Heart left ventricle (tissue), 16 donors: ENCODE measurements around the gene NR1D1. TPM values are rescaled to one million over a fixed set of nuclear protein-coding genes. Genes with fewer than 3 reads are reported as not detected.

Experiments
- ATAC-seq, 4 donors: fragments of 200-7000 bp; cut with Tn5 transposase; one replicate each; pipeline ENCODE4 v1.9.1; 2020 to 2022; ENCODE audit warnings: moderate library complexity in 4 of 4, mild to moderate bottlenecking in 3 of 4, moderate number of reproducible peaks in 1 of 4
- DNase-seq, 5 donors: peaks; one replicate each; pipeline ENCODE4 v3.0.0-alpha.2; 2020
- H3K27ac ChIP-seq, 12 donors: fragments of 200-600 bp; sonication (generic) in 4 of 12; one replicate each; pipeline versions ENCODE4 v1.5.0 to v1.8.0; 2016 to 2022; ENCODE audit warnings: mild to moderate bottlenecking in 2 of 12
- H3K27me3 ChIP-seq, 9 donors: fragments of 200-600 bp; sonication (generic) in 2 of 9; one replicate each; pipeline versions ENCODE4 v1.5.1 to v1.8.0; 2016 to 2022; ENCODE audit warnings: mild to moderate bottlenecking in 3 of 9
- H3K36me3 ChIP-seq, 9 donors: fragments of 200-600 bp; sonication (generic) in 2 of 9; one replicate each; pipeline versions ENCODE4 v1.5.0 to v1.8.0; 2018 to 2022; ENCODE audit warnings: mild to moderate bottlenecking in 2 of 9
- H3K4me1 ChIP-seq, 12 donors: fragments of 200-600 bp; sonication (generic) in 4 of 12; one replicate each; pipeline versions ENCODE4 v1.5.0 to v1.8.0; 2016 to 2022; ENCODE audit warnings: mild to moderate bottlenecking in 3 of 12
- H3K4me3 ChIP-seq, 12 donors: fragments of 200-600 bp; sonication (generic) in 4 of 12; one replicate each; pipeline versions ENCODE4 v1.5.0 to v1.8.0; 2017 to 2022; ENCODE audit warnings: mild to moderate bottlenecking in 9 of 12, moderate library complexity in 4 of 12
- H3K9me3 ChIP-seq, 12 donors: fragments of 200-600 bp; sonication (generic) in 4 of 12; one replicate each; pipeline versions ENCODE4 v1.5.0 to v1.8.0; 2016 to 2022; ENCODE audit warnings: mild to moderate bottlenecking in 1 of 12
- CTCF ChIP-seq, 12 donors: fragments of 200-600 bp; sonication (generic) in 4 of 12; IDR thresholded peaks; one replicate each; pipeline versions ENCODE4 v1.5.0 to v1.8.0; 2018 to 2022; ENCODE audit warnings: antibody characterized with exemption in 12 of 12, mild to moderate bottlenecking in 5 of 12
- POLR2A ChIP-seq, 2 donors: fragments of 450-650 bp; IDR thresholded peaks; one replicate each; pipeline ENCODE4 v1.6.1; 2017; ENCODE audit warnings: antibody characterized with exemption in 2 of 2, mild to moderate bottlenecking in 2 of 2, moderate library complexity in 2 of 2
- WGBS, 4 donors: extraction: QIAGEN DNeasy Blood & Tissue Kit in 2 of 4; methylation state at CpG; one replicate each; pipeline versions ENCODE4 v1.1.5 to v1.1.7; 2013 to 2018; 5-methylcytosine and 5-hydroxymethylcytosine counted together
- intact Hi-C, 10 donors: fragments of 100-400 bp; cut with DNase I; formaldehyde crosslinking; loops; one replicate each; pipeline versions ENCODE4 v1.11.1 to v1.14.2; 2022
- polyA plus RNA-seq, 2 donors: library from polyadenylated mRNA; stranded (reverse); fragments of 200-250 nt; gene quantifications; one replicate each; pipeline ENCODE4 v1.2.3, GENCODE V29; 2013
- total RNA-seq, 9 donors: library from RNA; depleted of rRNA in 2 of 9; stranded (reverse); fragments of >200 nt in 2 of 9; fragmentation: NEBNext Ultra II Directional in 3 of 9; extraction: Animal tissue kit (Norgen Biotek cat#: 25700) in 3 of 9; gene quantifications; one replicate each; pipeline versions ENCODE4 v1.1.0 to v1.2.4, GENCODE V29; 2016 to 2023
- donor health status: ischemic (EF 13 %, LVEDD 7.1; RV severe dilation, severe dysfunction).
- donor health status: healthy with polysubstance abuse.
- donor health status: DM: no; HTN: yes; CAD: no.
- donor health status: DM: no; HTN: no; CAD: no.
- donor health status: ischemic (EF 25% LVEDD 6.9; RV normal size, moderate dysfunction).
- donor health status: ischemic (EF 25% LVEDD 5.7; RV mildly dilated, moderate dysfunction).
- donor health status: healthy.
- donor health status: DM: yes; HTN: yes; CAD: no.
- donor health status: ischemic (EF 35%, LVEDD 5.7; RV mildly dilated, moderate dysfunction).
- donor health status: nonischemic (EF 11% LVEDD 7.7; RV severe dilation, severe dysfunction).
- donor health status: DM: yes; HTN: yes; CAD: no.
- donor health status: PGD.
- donor health status: ischemic (EF 29% LVEDD 5.4; RV normal size, mild dysfunction).
- donor health status: nonischemic (EF 23%, LVEDD 6.1; RV moderate dilation, normal function).

The NR1D1 gene
- total and polyA plus RNA-seq, 11 donors, result 5.8 to 36.1 (median 20.2) TPM

GRCh38 chr17:40139566-40140058 is 39.2 kb upstream of the NR1D1 start:
- DNase-seq (peak in 1 of 5 donors; percentile 20), ATAC-seq (peak in 3 of 4 donors; percentile 1 to 3 (median 1))
- H3K27me3 ChIP-seq, result no peaks in the 10 kb centered on the region
- H3K27ac ChIP-seq, result peak overlapping the region; percentile 89 to 99 (median 98)
- H3K4me1 ChIP-seq, result peaks cover 3 to 27% (median 22%) of the 10 kb centered on the region in 12 donors
- TF ChIP-seq POLR2A (IDR thresholded peaks at IDR 0.05) (no peak), CTCF (IDR thresholded peaks at IDR 0.05) (no peak)
- peaks cover 0 to 70% (median 61%) of the 10 kb centered on the region in 9 donors for H3K36me3 ChIP-seq
- intact Hi-C loops, result loop anchor here in 6 of 10 donors (1.0 to 10.0 kb wide), 3 partner anchors 16 to 495 kb away; no protein-coding TSS in a partner anchor
- peak overlapping the region; percentile 45 to 91 (median 79) for H3K4me3 ChIP-seq
- 15 to 21% (median 19%) methylated on average over 14 of the region's 14 CpGs for WGBS, 4 donors
- no peaks in the 10 kb centered on the region for H3K9me3 ChIP-seq

GRCh38 chr17:40135817-40136216 is 35.4 kb upstream of the NR1D1 start:
- intact Hi-C loops, result loop anchor here in 1 of 10 donors (10.0 kb wide), 1 partner anchor 499 kb away; no protein-coding TSS in a partner anchor
- Histone ChIP-seq H3K4me3 (no peak overlapping the region), H3K36me3 (peaks cover 0 to 73% (median 64%) of the 10 kb centered on the region in 9 donors), H3K4me1 (peaks cover 0 to 16% (median 10%) of the 10 kb centered on the region in 12 donors), H3K27me3 (no peaks in the 10 kb centered on the region), H3K27ac (peak overlapping the region in 1 of 12 donors; percentile 13), H3K9me3 (no peaks in the 10 kb centered on the region)
- WGBS, 4 donors, result 94 to 96% (median 94%) methylated on average over 3 of the region's 3 CpGs
- DNase-seq (no peak), ATAC-seq (no peak)
- TF ChIP-seq POLR2A (IDR thresholded peaks at IDR 0.05), result no peak
- TF ChIP-seq CTCF (IDR thresholded peaks at IDR 0.05), result no peak

GRCh38 chr17:40134184-40134583 is 33.8 kb upstream of the NR1D1 start:
- WGBS, 4 donors, result 48 to 56% (median 54%) methylated on average over 7 of the region's 7 CpGs
- peaks cover 1 to 89% (median 81%) of the 10 kb centered on the region in 9 donors for H3K36me3 ChIP-seq
- H3K27me3 ChIP-seq, result no peaks in the 10 kb centered on the region
- ATAC-seq (no peak), DNase-seq (no peak)
- TF ChIP-seq POLR2A (IDR thresholded peaks at IDR 0.05), result no peak
- TF ChIP-seq CTCF (IDR thresholded peaks at IDR 0.05), result no peak
- H3K27ac ChIP-seq, result peak overlapping the region in 1 of 12 donors; percentile 28
- peaks cover 0 to 20% (median 4%) of the 10 kb centered on the region in 12 donors for H3K4me1 ChIP-seq
- intact Hi-C loops, result loop anchor here in 1 of 10 donors (10.0 kb wide), 1 partner anchor 501 kb away; no protein-coding TSS in a partner anchor
- no peak overlapping the region for H3K4me3 ChIP-seq
- no peaks in the 10 kb centered on the region for H3K9me3 ChIP-seq

- intact Hi-C loops, result loop anchor here in 1 of 10 donors (10.0 kb wide), 1 partner anchor 504 kb away; no protein-coding TSS in a partner anchor
- no peaks in the 10 kb centered on the region for H3K9me3 ChIP-seq
- DNase-seq, result peak in 2 of 5 donors; percentile 18 to 32
- H3K4me1 ChIP-seq, result peaks cover 0 to 16% (median under 1%) of the 10 kb centered on the region in 12 donors
- WGBS, 4 donors, result 83 to 87% (median 86%) methylated on average over 7 of the region's 7 CpGs
- no peak for TF ChIP-seq POLR2A (IDR thresholded peaks at IDR 0.05)
- TF ChIP-seq CTCF (IDR thresholded peaks at IDR 0.05), result no peak
- no peak overlapping the region for H3K4me3 ChIP-seq
- peak overlapping the region in 2 of 12 donors; percentile 44 to 63 for H3K27ac ChIP-seq
- H3K36me3 ChIP-seq, result peaks cover 2 to 100% (median 97%) of the 10 kb centered on the region in 9 donors
- ATAC-seq, result peak in 3 of 4 donors; percentile 50 to 70 (median 58)
- H3K27me3 ChIP-seq, result no peaks in the 10 kb centered on the region
Observed at GRCh38 chr17:40130352-40131042, 30.1 kb upstream of the NR1D1 start.
